ENCODE results near the gene MYNN.

MYNN gene

GRCh38 chr3:169825316-169825715, 52.1 kb downstream of the MYNN start:
- DNase-seq (ENCODE audit: low read depth in 2 of 2, low spot score in 1 of 2), result no peak

GRCh38 chr3:169827712-169828111, 54.5 kb downstream of the MYNN start:
- no peak for DNase-seq (ENCODE audit: low read depth in 2 of 2, low spot score in 1 of 2)

- no peak for DNase-seq (ENCODE audit: low read depth in 2 of 2, low spot score in 1 of 2)
These were observed 62.3 kb downstream of the MYNN start for GRCh38 chr3:169835533-169835932.

- DNase-seq (ENCODE audit: low read depth in 2 of 2, low spot score in 1 of 2), result no peak
These were observed 63.1 kb downstream of the MYNN start for GRCh38 chr3:169836078-169836941.

GRCh38 chr3:169836942-169837275, 63.7 kb downstream of the MYNN start:
- DNase-seq (ENCODE audit: low read depth in 2 of 2, low spot score in 1 of 2), result no peak

- DNase-seq (ENCODE audit: low read depth in 2 of 2, low spot score in 1 of 2), result no peak
These were observed 65.4 kb downstream of the MYNN start for GRCh38 chr3:169838511-169839030.
